HG03520 (cell line): ENCODE measurements around the gene TBC1D22A.

Experiments
- ATAC-seq: cut with Tn5 transposase; IDR thresholded peaks from one replicate; pipeline ENCODE4 v1.9.1; 2021; ENCODE audit warnings: mild to moderate bottlenecking, moderate library complexity; ENCODE audit not compliant: unreplicated experiment

Gene TBC1D22A

GRCh38 chr22:47064016-47064415 is 301.6 kb downstream of the TBC1D22A start:
- ATAC-seq = no peak

GRCh38 chr22:47064416-47064815 is 302.0 kb downstream of the TBC1D22A start:
- ATAC-seq = no peak

GRCh38 chr22:47065756-47066615 is 303.5 kb downstream of the TBC1D22A start:
- no peak for ATAC-seq

GRCh38 chr22:47066616-47066905 is 304.1 kb downstream of the TBC1D22A start:
- ATAC-seq = no peak

- ATAC-seq = no peak
These were observed 305.0 kb downstream of the TBC1D22A start for GRCh38 chr22:47067321-47067890.

GRCh38 chr22:47067911-47068625 is 305.6 kb downstream of the TBC1D22A start:
- no peak for ATAC-seq

- ATAC-seq = no peak
These were observed 306.2 kb downstream of the TBC1D22A start for GRCh38 chr22:47068626-47068996.

- ATAC-seq = no peak
These were observed 306.8 kb downstream of the TBC1D22A start for GRCh38 chr22:47069270-47069669.

- ATAC-seq = no peak
These were observed 308.8 kb downstream of the TBC1D22A start for GRCh38 chr22:47071078-47071806.

- no peak for ATAC-seq
These were observed 309.6 kb downstream of the TBC1D22A start for GRCh38 chr22:47071807-47072641.

GRCh38 chr22:47072642-47072967 is 310.2 kb downstream of the TBC1D22A start:
- no peak for ATAC-seq

GRCh38 chr22:47073075-47073474 is 310.6 kb downstream of the TBC1D22A start:
- ATAC-seq = no peak

GRCh38 chr22:47074105-47074504 is 311.7 kb downstream of the TBC1D22A start:
- ATAC-seq = no peak

GRCh38 chr22:47075568-47075967 is 313.1 kb downstream of the TBC1D22A start:
- ATAC-seq = no peak

- no peak for ATAC-seq
These were observed 314.3 kb downstream of the TBC1D22A start for GRCh38 chr22:47076758-47077157.

- no peak for ATAC-seq
These were observed 317.6 kb downstream of the TBC1D22A start for GRCh38 chr22:47080100-47080499.

GRCh38 chr22:47082505-47082904 is 320.1 kb downstream of the TBC1D22A start:
- ATAC-seq = no peak

GRCh38 chr22:47083379-47083986 is 321.0 kb downstream of the TBC1D22A start:
- no peak for ATAC-seq

- ATAC-seq = no peak
These were observed 321.8 kb downstream of the TBC1D22A start for GRCh38 chr22:47084226-47084625.

GRCh38 chr22:47086596-47087248 is 324.3 kb downstream of the TBC1D22A start:
- ATAC-seq = no peak
